Astrocyte of the spinal cord (primary cell): Measurements from ENCODE around the gene PRR12.
A peak's percentile ranks its signal among the peaks of the same experiment; 100 is the strongest.

Experiments
- DNase-seq: peaks from one replicate; pipeline ENCODE4 v3.0.0; 2011; ENCODE audit warnings: low read depth, low spot score
- H3K4me3 ChIP-seq: 2 replicates; pipeline ENCODE4 v1.5.1; 2011; ENCODE audit warnings: low read depth, mild to moderate bottlenecking, low read length, moderate library complexity
- CTCF ChIP-seq: IDR thresholded peaks from 2 replicates; pipeline ENCODE4 v1.5.1; 2012; ENCODE audit warnings: low read depth, mild to moderate bottlenecking, low read length, inconsistent platforms
- in situ Hi-C: cut with HindIII; loops from 2 replicates; pipeline ENCODE4 v1.10.0; 2017; ENCODE audit warnings: low sequenced_read_pairs

Gene PRR12

GRCh38 chr19:49637821-49638738 lies 47.1 kb downstream of the PRR12 start:
- in situ Hi-C loops = no loop called here
- peak; percentile 65 for DNase-seq
- no peak for TF ChIP-seq CTCF
- peak overlapping the region; percentile 77 for H3K4me3 ChIP-seq

- TF ChIP-seq CTCF = no peak
- no peak for DNase-seq
Measured at GRCh38 chr19:49639401-49640112, 48.6 kb downstream of the PRR12 start.

GRCh38 chr19:49640113-49640898 lies 49.3 kb downstream of the PRR12 start, which contains the start of gene RRAS:
Gene RRAS (minus strand): TSS chr19:49640143. CDS start chr19:49640098, 45 bp downstream.
- peak within 1 kb of the TSS; percentile 77 for H3K4me3 ChIP-seq
- DNase-seq = peak; percentile 100
- in situ Hi-C loops = no loop called here
- no peak for TF ChIP-seq CTCF

More at GRCh38 chr19:49639401-49640112, 48.6 kb downstream of the PRR12 start:
- in situ Hi-C loops = no loop called here
- peak overlapping the region; percentile 77 for H3K4me3 ChIP-seq

GRCh38 chr19:49641688-49642491 lies 50.9 kb downstream of the PRR12 start, which contains the start of gene SCAF1:
Gene SCAF1 (plus strand): TSS chr19:49642209. CDS start chr19:49645027, 2,818 bp downstream.
- in situ Hi-C loops = no loop called here
- peak; percentile 100 for DNase-seq
- TF ChIP-seq CTCF = no peak
- H3K4me3 ChIP-seq = peak within 1 kb of the TSS; percentile 95

- in situ Hi-C loops = no loop called here
- DNase-seq = no peak
- peak overlapping the region; percentile 95 for H3K4me3 ChIP-seq
- no peak for TF ChIP-seq CTCF
Measured at GRCh38 chr19:49642492-49643035, 51.6 kb downstream of the PRR12 start.
